DND-41 (cell line): ENCODE results near the gene HMGB4.

Experiments
- ATAC-seq: fragments of 200-7000 bp; cut with Tn5 transposase; 3 replicates; pipeline ENCODE4 v1.9.1; 2021; ENCODE audit warnings: low read depth; ENCODE audit not compliant: insufficient read depth
- DNase-seq: peaks from one replicate; pipeline ENCODE4 v3.0.0-alpha.2; 2020
- H2AFZ ChIP-seq: 2 replicates; pipeline ENCODE4 v1.6.0; 2012; ENCODE audit warnings: low read depth, low read length
- H3K27ac ChIP-seq: 2 replicates; pipeline ENCODE4 v1.5.1; 2012; ENCODE audit warnings: low read length, inconsistent platforms
- H3K27me3 ChIP-seq: fragments of 200-600 bp; sonication (generic); 2 replicates; pipeline ENCODE4 v1.6.0; 2012; ENCODE audit warnings: low read length, mild to moderate bottlenecking, inconsistent platforms; ENCODE audit not compliant: insufficient read depth, poor library complexity
- H3K36me3 ChIP-seq: 2 replicates; pipeline ENCODE4 v1.5.1; 2012; ENCODE audit warnings: low read length, inconsistent platforms; ENCODE audit not compliant: insufficient read depth
- H3K4me1 ChIP-seq: 2 replicates; pipeline ENCODE4 v1.5.1; 2012; ENCODE audit warnings: mild to moderate bottlenecking, low read length; ENCODE audit not compliant: insufficient read depth
- H3K4me2 ChIP-seq: 2 replicates; pipeline ENCODE4 v1.6.0; 2012; ENCODE audit warnings: mild to moderate bottlenecking, moderate library complexity, low read length, inconsistent platforms; ENCODE audit not compliant: insufficient read depth
- H3K4me3 ChIP-seq, 2 experiments: fragments of 200-600 bp in 1 of 2; shearing (Covaris generic) in 1 of 2; 2 replicates each; pipeline ENCODE4 v1.5.1; 2012 to 2016; ENCODE audit warnings: inconsistent platforms in 2 of 2, low read length in 2 of 2, mild to moderate bottlenecking in 2 of 2, low read depth in 1 of 2, moderate library complexity in 1 of 2
- H3K79me2 ChIP-seq: 2 replicates; pipeline ENCODE4 v1.6.0; 2012; ENCODE audit warnings: low read length, inconsistent platforms; ENCODE audit not compliant: insufficient read depth
- H3K9ac ChIP-seq: 2 replicates; pipeline ENCODE4 v1.6.0; 2012; ENCODE audit warnings: low read depth, mild to moderate bottlenecking, inconsistent platforms, low read length, moderate library complexity
- H3K9me3 ChIP-seq: 2 replicates; pipeline ENCODE4 v1.5.1; 2012; ENCODE audit warnings: low read length, moderate library complexity, mild to moderate bottlenecking, inconsistent platforms; ENCODE audit not compliant: insufficient read depth, severe bottlenecking
- H4K20me1 ChIP-seq: 2 replicates; pipeline ENCODE4 v1.6.0; 2012; ENCODE audit warnings: low read length; ENCODE audit not compliant: insufficient read depth
- CTCF ChIP-seq: IDR thresholded peaks from 2 replicates; pipeline ENCODE4 v1.5.1; 2012; ENCODE audit warnings: borderline replicate concordance, low read length, moderate library complexity, mild to moderate bottlenecking; ENCODE audit not compliant: poor library complexity, severe bottlenecking; ENCODE audit errors: extremely low read depth
- EZH2 ChIP-seq: IDR thresholded peaks from 3 replicates; pipeline ENCODE4 v1.6.1; 2012; ENCODE audit warnings: borderline replicate concordance, low read depth, mild to moderate bottlenecking, moderate library complexity, low read length, inconsistent platforms; ENCODE audit not compliant: severe bottlenecking

HMGB4 gene

GRCh38 chr1:33906156-33906555 lies 42.3 kb downstream of the HMGB4 start:
- TF ChIP-seq EZH2 (no peak), CTCF (no peak)

GRCh38 chr1:33908324-33908956 lies 44.6 kb downstream of the HMGB4 start:
- H3K9ac ChIP-seq: no peak overlapping the region
- no peaks in the 10 kb centered on the region for H3K4me1 ChIP-seq
- no peak for TF ChIP-seq CTCF
- no peak for TF ChIP-seq EZH2
- no peaks in the 10 kb centered on the region for H3K9me3 ChIP-seq
- H3K4me2 ChIP-seq: no peak overlapping the region
- H2AFZ ChIP-seq: no peak overlapping the region
- H3K36me3 ChIP-seq: no peaks in the 10 kb centered on the region
- ATAC-seq (no peak), DNase-seq (no peak)
- no peaks in the 10 kb centered on the region for H4K20me1 ChIP-seq
- H3K27me3 ChIP-seq: peaks cover 12% of the 10 kb centered on the region
- no peak overlapping the region for H3K4me3 ChIP-seq
- H3K79me2 ChIP-seq: no peaks in the 10 kb centered on the region
- no peak overlapping the region for H3K27ac ChIP-seq

More at GRCh38 chr1:33906156-33906555, 42.3 kb downstream of the HMGB4 start:
- H3K27ac ChIP-seq: no peak overlapping the region
- no peaks in the 10 kb centered on the region for H3K36me3 ChIP-seq
- no peaks in the 10 kb centered on the region for H3K9me3 ChIP-seq
- H3K27me3 ChIP-seq: peaks cover 22% of the 10 kb centered on the region
- DNase-seq: no peak
- ATAC-seq: no peak
- no peaks in the 10 kb centered on the region for H4K20me1 ChIP-seq
- H3K4me2 ChIP-seq: no peak overlapping the region
- no peaks in the 10 kb centered on the region for H3K79me2 ChIP-seq
- H2AFZ ChIP-seq: no peak overlapping the region
- H3K9ac ChIP-seq: no peak overlapping the region
- no peak overlapping the region for H3K4me3 ChIP-seq
- no peaks in the 10 kb centered on the region for H3K4me1 ChIP-seq
